Keratinocyte (primary cell): ENCODE results near the gene SMTNL1.
A peak's percentile ranks its signal among the peaks of the same experiment; 100 is the strongest.

Source experiments
- CTCF ChIP-seq, 3 experiments: IDR thresholded peaks in 1 of 3; conservative IDR thresholded peaks in 1 of 3; optimal IDR thresholded peaks in 1 of 3; 2 replicates in 2 of 3; 3 replicates in 1 of 3; pipeline versions ENCODE3 to v1.5.1; 2011; ENCODE audit warnings: low read length in 3 of 3, mild to moderate bottlenecking in 3 of 3, moderate library complexity in 2 of 3, control low read depth in 1 of 3, inconsistent platforms in 1 of 3; ENCODE audit not compliant: insufficient read depth in 2 of 3; ENCODE audit errors: extremely low read depth in 1 of 3
- EZH2 ChIP-seq: IDR thresholded peaks from one replicate; pipeline ENCODE4 v1.6.1; 2012; ENCODE audit warnings: inconsistent platforms, mild to moderate bottlenecking, low read length, moderate library complexity

DNA sequence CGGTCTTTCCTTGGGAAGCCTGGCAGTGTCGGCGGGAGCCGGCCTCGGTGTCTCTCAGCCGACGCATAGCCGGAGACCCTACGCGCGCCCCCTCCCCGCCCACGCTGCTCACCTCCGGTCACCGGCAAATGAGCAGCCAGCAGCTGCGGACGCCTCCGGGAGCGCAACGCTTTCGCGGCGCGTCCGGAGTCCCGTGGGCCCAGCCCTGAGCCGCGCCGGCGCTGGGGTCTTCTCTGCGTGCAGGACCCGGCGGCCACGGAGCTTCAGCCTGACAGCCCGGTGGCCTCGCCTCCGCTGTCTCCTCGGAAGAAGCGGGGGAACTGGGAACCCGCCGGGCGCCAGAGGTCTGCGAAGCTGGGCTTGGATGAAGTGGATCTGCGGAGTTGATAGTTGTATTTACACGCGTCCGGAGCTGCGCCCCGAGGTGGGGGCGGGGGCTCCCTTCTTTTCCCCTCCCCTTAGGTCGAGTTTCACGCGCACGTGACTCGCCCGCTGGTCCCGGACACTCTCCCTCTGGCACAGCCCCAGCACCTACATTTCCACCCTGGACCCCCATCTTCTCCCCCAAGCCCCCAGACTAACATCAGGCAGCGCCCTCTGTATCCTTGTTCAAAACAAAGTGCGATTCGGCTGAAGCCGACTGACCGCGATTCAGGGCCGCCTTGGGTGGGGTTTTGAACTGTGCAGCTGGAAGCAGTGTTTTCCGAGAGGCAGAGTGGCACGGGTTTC is 21.9 kb upstream of the SMTNL1 start, which contains the start of gene SLC43A1:
- TF ChIP-seq EZH2 (no peak), CTCF (optimal IDR thresholded peaks at IDR 0.05 in 1 of 3, IDR thresholded peaks at IDR 0.05 in 1 of 3, conservative IDR thresholded peaks at IDR 0.05 in 1 of 3; ENCODE audit: extremely low read depth in 1 of 3, insufficient read depth in 2 of 3, low read length in 3 of 3) (peak in 1 of 3 experiments; percentile 3)
